Lower leg skin (tissue), 4 donors: ENCODE measurements around the gene ASF1B. TPM values are rescaled to one million over a fixed set of nuclear protein-coding genes. Genes with fewer than 3 reads are reported as not detected.

Experiments
- DNase-seq, 2 donors: peaks; one replicate each; pipeline ENCODE4 v3.0.0-alpha.2; 2019; ENCODE audit warnings: low spot score in 2 of 2
- H3K4me3 ChIP-seq: fragments of 200-600 bp; sonication (generic); 2 replicates; pipeline ENCODE4 v1.5.1; 2017; ENCODE audit warnings: mild to moderate bottlenecking, low read depth; ENCODE audit not compliant: poor library complexity, severe bottlenecking
- POLR2A ChIP-seq, 2 donors: fragments of 450-650 bp; IDR thresholded peaks; one replicate each; pipeline ENCODE4 v1.6.1; 2016 to 2017; ENCODE audit warnings: antibody characterized with exemption in 2 of 2, mild to moderate bottlenecking in 1 of 2, moderate library complexity in 1 of 2
- WGBS, 2 donors: methylation state at CpG; one replicate each; pipeline ENCODE4 v1.1.5; 2018; 5-methylcytosine and 5-hydroxymethylcytosine counted together
- intact Hi-C: fragments of 100-400 bp; cut with DNase I; formaldehyde crosslinking; loops from one replicate; pipeline ENCODE4 v1.15.0; 2023; ENCODE audit warnings: low total_unique reads
- total RNA-seq, 4 donors: library from RNA; depleted of rRNA; stranded (reverse); fragments of >200 nt; gene quantifications; one replicate each; pipeline ENCODE4 v1.1.0, GENCODE V29; 2016
- TF ChIP-seq, protein P1 (sequence below), 3 donors: fragments of 450-650 bp; IDR thresholded peaks; one replicate each; pipeline ENCODE4 v1.5.1; 2016; ENCODE audit warnings: antibody characterized with exemption in 3 of 3, mild to moderate bottlenecking in 3 of 3, moderate library complexity in 2 of 3

Gene ASF1B
- total RNA-seq, 4 donors from 2014 or later = 1.6 to 3.2 (median 2.3) TPM; not detected in 1

DNA sequence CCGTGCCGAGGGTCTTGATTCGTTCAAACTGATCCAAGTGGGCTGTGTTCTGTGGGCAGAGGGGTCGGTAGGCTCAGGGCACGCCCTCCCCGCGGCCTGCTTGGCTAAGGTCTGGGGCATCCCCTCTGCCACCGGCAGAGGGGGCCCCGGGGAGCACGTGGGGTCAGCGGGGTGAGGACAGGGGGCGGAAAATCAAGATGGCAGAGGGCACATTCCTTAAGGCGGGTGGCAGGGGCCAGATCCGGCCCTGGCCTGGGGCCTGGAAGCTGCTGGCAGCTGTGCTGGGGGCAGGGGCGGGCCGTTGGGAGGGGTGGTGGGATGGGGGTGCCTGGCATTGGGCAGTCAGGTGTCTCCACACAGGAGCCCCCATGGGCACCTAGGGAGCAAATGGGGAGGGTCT lies 29.5 kb downstream of the ASF1B start:
- intact Hi-C loops = no loop called here
- 86 to 92% methylated on average over 12 to 15 of the region's 16 CpGs for WGBS, 2 donors
- H3K4me3 ChIP-seq = no peak overlapping the region
- DNase-seq = no peak
- TF ChIP-seq, protein P1, sequence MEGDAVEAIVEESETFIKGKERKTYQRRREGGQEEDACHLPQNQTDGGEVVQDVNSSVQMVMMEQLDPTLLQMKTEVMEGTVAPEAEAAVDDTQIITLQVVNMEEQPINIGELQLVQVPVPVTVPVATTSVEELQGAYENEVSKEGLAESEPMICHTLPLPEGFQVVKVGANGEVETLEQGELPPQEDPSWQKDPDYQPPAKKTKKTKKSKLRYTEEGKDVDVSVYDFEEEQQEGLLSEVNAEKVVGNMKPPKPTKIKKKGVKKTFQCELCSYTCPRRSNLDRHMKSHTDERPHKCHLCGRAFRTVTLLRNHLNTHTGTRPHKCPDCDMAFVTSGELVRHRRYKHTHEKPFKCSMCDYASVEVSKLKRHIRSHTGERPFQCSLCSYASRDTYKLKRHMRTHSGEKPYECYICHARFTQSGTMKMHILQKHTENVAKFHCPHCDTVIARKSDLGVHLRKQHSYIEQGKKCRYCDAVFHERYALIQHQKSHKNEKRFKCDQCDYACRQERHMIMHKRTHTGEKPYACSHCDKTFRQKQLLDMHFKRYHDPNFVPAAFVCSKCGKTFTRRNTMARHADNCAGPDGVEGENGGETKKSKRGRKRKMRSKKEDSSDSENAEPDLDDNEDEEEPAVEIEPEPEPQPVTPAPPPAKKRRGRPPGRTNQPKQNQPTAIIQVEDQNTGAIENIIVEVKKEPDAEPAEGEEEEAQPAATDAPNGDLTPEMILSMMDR (IDR thresholded peaks at IDR 0.05) = no peak
- no peak for TF ChIP-seq POLR2A (IDR thresholded peaks at IDR 0.05)

DNA sequence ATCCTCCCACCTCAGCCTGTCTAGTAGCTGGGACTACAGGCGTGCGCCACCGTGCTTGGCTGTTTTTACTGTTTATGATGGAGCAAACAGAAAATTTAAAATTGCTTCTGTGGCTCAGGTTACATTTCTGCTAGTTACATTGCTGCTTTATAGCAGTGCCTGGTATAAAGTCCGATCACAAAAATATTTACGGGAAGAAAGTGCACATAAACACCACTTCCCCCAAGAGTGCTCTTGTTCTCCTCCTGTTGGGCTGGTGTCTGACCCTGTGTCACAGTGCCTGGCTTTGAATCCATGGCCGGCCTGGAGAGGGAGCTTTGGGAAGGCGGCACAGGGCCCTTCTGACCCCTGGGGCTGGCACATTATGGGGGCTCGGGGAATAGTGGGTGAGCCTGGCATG lies 30.7 kb downstream of the ASF1B start:
- intact Hi-C loops = no loop called here
- H3K4me3 ChIP-seq = no peak overlapping the region
- TF ChIP-seq, protein P1 (IDR thresholded peaks at IDR 0.05) = no peak
- no peak for TF ChIP-seq POLR2A (IDR thresholded peaks at IDR 0.05)
- DNase-seq = no peak
- 88 to 96% methylated on average over 8 of the region's 8 CpGs for WGBS, 2 donors

DNA sequence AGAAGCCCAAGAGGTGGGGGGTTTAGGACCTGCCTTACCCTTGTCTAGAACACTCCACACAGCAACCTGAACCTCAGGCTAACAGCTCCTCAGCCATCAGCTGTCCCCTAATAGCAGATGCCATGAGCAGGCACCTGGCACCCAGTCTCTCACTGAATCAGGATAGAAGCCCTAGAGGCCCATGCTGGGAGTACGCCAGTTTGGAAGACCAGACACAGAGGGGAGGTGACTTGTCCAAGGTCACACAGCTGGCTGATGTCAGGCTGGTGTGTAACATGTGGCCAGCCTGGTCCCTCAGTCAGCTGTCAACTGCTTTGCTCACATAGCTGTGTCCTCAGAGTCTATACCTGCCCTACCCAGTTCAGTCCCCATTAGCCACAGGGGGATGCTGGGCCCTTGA lies 33.1 kb downstream of the ASF1B start:
- DNase-seq = no peak
- intact Hi-C loops = no loop called here
- 91 to 100% methylated on average over 1 of the region's 1 CpG for WGBS, 2 donors
- TF ChIP-seq, protein P1 (IDR thresholded peaks at IDR 0.05) = no peak
- no peak for TF ChIP-seq POLR2A (IDR thresholded peaks at IDR 0.05)
- H3K4me3 ChIP-seq = no peak overlapping the region

DNA sequence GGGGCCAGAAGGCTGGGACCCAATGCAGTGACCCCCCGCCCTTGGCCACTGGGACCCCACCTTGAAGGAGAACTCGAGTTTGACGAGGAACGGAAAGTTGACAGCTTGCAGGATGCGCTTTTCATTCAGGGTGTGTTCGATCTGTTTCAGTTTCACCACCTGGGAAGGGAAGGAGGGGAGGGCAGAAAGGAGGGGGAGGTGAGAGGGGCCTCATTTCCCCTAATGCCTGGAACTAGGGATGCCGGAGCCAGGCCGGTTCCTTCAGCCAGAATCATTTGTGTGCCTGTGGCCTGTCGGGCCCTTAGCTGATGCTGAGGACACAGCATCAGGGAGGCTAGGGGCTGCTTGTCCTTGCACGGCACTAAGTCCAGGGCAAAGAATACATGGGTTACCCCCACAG lies 33.6 kb downstream of the ASF1B start:
- intact Hi-C loops = no loop called here
- WGBS, 2 donors = 90 to 93% methylated on average over 10 of the region's 10 CpGs
- no peak overlapping the region for H3K4me3 ChIP-seq
- DNase-seq = no peak
- TF ChIP-seq, protein P1 (IDR thresholded peaks at IDR 0.05) = no peak
- TF ChIP-seq POLR2A (IDR thresholded peaks at IDR 0.05) = no peak

DNA sequence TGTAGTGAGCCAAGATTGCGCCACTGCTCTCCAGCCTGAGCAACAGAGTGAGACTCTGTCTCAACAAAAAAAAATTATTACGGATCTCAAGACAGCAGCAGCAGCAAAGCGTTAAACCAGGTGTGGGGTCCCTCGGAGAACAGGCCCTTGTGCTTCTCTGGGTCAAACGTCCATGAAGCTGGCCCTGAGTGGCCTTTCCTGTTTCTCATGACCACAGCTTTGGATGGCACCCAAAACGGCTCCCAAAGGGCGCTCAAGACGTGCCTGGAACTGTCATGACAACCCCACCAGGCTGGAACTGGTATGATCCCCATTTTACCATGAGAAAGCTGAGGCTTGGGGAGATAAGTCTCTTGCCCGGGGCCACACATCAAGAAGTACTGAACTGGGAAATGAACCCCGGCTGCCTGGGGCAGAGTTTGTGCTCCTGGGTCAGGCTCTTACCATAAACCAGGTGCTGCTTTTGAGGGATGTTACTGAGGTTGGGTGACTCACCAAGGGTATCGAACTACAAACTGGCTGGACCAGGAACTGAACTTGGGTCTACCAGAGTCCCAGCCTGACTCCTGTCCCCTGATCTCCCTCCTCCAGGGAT lies 34.2 kb downstream of the ASF1B start:
- TF ChIP-seq, protein P1 (IDR thresholded peaks at IDR 0.05) = no peak
- no peak for TF ChIP-seq POLR2A (IDR thresholded peaks at IDR 0.05)
- no peak for DNase-seq
- no peak overlapping the region for H3K4me3 ChIP-seq
- 65 to 74% methylated on average over 11 of the region's 11 CpGs for WGBS, 2 donors
- intact Hi-C loops = no loop called here

DNA sequence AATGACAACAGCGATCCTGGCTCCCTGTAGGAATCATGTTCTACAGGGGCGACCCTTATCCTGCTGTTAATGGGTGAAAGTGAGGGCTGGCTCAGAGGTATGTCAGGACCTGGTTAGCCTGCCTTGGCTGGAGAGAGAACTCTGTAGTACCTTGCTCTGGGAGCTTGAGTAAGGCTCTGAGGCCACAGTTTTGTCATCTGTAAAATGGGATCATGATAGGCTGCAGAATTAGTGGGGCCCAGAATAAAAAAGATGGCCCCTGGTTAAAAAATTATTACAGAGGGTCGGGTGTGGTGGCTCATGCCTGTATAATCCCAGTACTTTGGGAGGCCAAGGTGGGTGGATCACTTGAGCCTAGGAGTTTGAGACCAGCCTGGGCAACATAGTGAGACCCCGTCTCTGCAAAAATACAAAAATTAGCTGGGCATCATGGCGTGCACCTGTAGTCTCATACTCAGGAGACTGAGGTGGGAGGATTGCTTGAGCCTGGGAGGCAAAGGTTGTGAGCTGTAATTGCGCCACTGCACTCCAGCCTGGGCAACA lies 35.3 kb downstream of the ASF1B start:
- H3K4me3 ChIP-seq = no peak overlapping the region
- no peak for TF ChIP-seq POLR2A (IDR thresholded peaks at IDR 0.05)
- TF ChIP-seq, protein P1 (IDR thresholded peaks at IDR 0.05) = no peak
- WGBS, 2 donors = 87 to 93% methylated on average over 5 to 6 of the region's 6 CpGs
- intact Hi-C loops = no loop called here
- no peak for DNase-seq
